Measurements from ENCODE around the gene ZNF813. TPM values are rescaled to one million over a fixed set of nuclear protein-coding genes. Genes with fewer than 3 reads are reported as not detected.
"Not testable (repeated sequence)": the region's sequence is repeated elsewhere in the genome, so short reads cannot be mapped to it uniquely, and the experiment has no call there.

Gene ZNF813
- total RNA-seq, 1 experiment from 2014 or later, result 12.0 TPM

DNA sequence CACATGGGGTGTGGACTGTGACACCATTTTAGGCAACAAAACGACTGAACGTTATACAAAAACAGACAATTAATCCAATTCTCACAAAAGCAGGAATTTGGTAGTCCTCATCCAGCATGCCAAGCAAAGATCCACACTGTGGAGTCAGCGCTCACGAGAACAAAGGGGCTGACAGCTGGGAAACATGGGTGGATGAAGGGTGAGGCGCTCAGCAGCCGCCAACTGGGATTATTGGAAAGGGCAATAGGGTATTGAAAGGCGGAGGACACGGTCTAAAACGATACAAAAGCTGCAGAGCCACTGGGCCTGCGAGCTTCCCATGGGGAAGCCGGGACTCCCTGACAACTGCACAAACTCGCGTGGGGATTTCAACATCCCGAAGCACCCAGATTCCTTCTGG lies 4.7 kb upstream of the ZNF813 start:
- Histone ChIP-seq H3K4me3 (ENCODE audit: insufficient read depth, low read depth, low read length) (peak overlapping the region; percentile 37; the same call in 1 of the 2 replicates), H3K36me3 (replicated peaks; ENCODE audit: control insufficient read depth, insufficient read depth, low read length) (no peaks in the 10 kb centered on the region), H3K27me3 (ENCODE audit: control insufficient read depth, insufficient read depth, low read length) (no peaks in the 10 kb centered on the region)
- DNase-seq, result no peak

- Histone ChIP-seq H3K4me3 (ENCODE audit: insufficient read depth, low read depth, low read length) (peak overlapping the region; percentile 37; the same call in 1 of the 2 replicates), H3K27me3 (ENCODE audit: control insufficient read depth, insufficient read depth, low read length) (no peaks in the 10 kb centered on the region), H3K36me3 (replicated peaks; ENCODE audit: control insufficient read depth, insufficient read depth, low read length) (no peaks in the 10 kb centered on the region)
- peak; percentile 98 for DNase-seq
Measured at GRCh38 chr19:53463263-53463662, 4.3 kb upstream of the ZNF813 start.

DNA sequence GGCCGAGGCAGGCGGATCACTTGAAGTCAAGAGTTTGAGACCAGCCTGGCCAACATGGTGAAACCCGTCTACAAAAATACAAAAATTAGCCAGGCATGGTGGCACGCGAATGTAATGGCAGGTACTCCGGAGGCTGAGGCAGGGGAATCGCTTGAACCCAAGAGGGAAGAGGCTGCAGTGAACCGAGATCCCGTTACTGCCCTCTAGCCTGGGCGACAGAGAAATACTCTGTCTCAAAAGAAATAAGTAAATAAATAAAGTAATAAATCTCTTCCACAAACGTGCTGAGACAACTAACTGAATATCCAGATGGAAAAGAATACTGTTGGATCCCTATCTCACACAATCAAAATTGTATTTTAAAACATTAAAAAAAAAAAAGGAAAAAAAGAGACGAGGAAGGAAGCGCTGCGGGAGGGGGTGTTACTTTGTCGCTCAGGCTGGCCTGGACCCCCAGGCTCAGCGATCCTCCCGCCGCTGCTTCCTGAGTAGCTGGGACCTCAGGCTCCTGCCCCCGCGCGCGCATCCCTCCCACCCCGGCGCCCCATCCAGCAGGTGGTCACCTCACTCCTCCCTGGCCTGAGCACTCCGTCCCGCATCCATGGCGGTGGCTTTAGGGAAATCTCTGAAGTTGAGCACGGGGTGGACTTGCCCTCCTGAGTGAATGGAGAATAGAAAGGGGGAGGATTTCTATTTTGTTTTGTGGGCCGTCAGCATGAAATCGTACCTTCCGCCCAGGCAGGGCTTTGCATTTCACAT lies 628 bp upstream of the ZNF813 start:
- H3K27me3 ChIP-seq (ENCODE audit: control insufficient read depth, insufficient read depth, low read length), result no peaks in the 10 kb centered on the region
- peak; percentile 77 for DNase-seq
- H3K4me3 ChIP-seq (ENCODE audit: insufficient read depth, low read depth, low read length), result peak overlapping the region; percentile 85

DNA sequence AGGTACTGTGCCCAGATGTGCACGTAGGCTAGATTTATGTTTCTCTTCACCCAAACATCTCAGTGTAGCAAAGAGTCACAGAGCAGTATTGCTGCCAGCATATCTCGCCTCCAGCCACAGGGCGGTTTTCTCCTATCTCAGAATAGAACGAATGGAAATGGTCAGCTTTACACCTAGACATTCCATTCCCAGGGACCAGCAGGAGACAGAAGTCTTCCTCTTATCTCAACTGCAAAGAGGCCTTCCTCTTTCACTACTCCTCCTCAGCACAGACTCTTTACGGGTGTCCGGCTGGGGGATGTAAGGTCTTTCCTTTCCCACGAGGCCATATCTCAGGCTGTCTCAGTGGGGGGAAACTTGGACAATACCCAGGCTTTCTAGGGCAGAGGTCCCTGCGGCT lies 1.1 kb downstream of the ZNF813 start:
- not testable (repeated sequence) for H3K36me3 ChIP-seq (replicated peaks; ENCODE audit: control insufficient read depth, insufficient read depth, low read length); H3K27me3 ChIP-seq (ENCODE audit: control insufficient read depth, insufficient read depth, low read length); DNase-seq
- H3K4me3 ChIP-seq (ENCODE audit: insufficient read depth, low read depth, low read length), result peak overlapping the region; percentile 85

More for the DNA sequence above, 628 bp upstream of the ZNF813 start:
- H3K36me3 ChIP-seq (replicated peaks; ENCODE audit: control insufficient read depth, insufficient read depth, low read length), result no peaks in the 10 kb centered on the region

GRCh38 chr19:53471916-53472315 lies 4.4 kb downstream of the ZNF813 start:
- DNase-seq, result no peak
- H3K36me3 ChIP-seq (replicated peaks; ENCODE audit: control insufficient read depth, insufficient read depth, low read length), result no peaks in the 10 kb centered on the region; the same call in 1 of the 2 replicates
- no peak overlapping the region for H3K4me3 ChIP-seq (ENCODE audit: insufficient read depth, low read depth, low read length)
- no peaks in the 10 kb centered on the region for H3K27me3 ChIP-seq (ENCODE audit: control insufficient read depth, insufficient read depth, low read length)

GRCh38 chr19:53474832-53475231 lies 7.3 kb downstream of the ZNF813 start:
- not testable (repeated sequence) for H3K4me3 ChIP-seq (ENCODE audit: insufficient read depth, low read depth, low read length); H3K36me3 ChIP-seq (replicated peaks; ENCODE audit: control insufficient read depth, insufficient read depth, low read length); H3K27me3 ChIP-seq (ENCODE audit: control insufficient read depth, insufficient read depth, low read length)
- peak; percentile 32 for DNase-seq

DNA sequence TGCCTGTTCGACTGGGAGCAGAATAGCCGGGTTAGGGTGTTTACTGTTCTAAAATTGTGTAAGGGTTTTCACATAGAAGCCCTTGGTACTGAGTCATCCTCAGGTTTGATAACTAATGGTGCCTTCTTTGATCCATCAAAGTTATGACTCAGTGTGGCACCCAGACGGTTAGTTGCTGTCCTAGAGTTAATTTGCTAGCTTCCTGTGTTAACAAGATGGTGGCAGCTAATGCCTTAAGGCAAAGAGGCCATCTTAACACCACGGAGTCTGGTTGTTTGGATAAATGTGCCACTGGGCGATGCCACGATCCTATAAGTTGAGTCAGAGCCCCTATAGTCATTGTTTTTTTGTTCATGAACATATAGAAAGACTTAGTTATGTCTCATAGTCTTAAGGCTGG lies 7.9 kb downstream of the ZNF813 start:
- not testable (repeated sequence) for H3K36me3 ChIP-seq (replicated peaks; ENCODE audit: control insufficient read depth, insufficient read depth, low read length); H3K4me3 ChIP-seq (ENCODE audit: insufficient read depth, low read depth, low read length); H3K27me3 ChIP-seq (ENCODE audit: control insufficient read depth, insufficient read depth, low read length); DNase-seq

DNA sequence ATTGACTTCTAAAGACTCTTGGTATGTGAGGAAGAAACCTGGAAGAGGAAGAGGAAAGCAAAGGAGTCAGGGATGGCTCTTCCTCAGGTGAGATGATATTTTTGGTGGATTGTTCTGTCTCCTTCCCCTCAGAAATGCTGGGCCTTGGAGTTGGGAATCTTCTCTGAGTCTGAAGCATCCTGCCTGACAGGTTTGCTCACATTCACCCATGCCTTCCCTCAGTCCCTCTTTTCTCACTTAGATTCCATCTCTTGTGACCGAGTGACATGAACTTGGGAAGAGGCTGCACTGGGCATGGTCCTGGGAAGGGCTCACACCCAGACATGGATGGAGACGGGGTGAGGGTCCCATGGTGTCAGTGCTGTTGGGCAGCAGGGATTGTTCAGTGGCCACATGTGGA lies 16.2 kb downstream of the ZNF813 start:
- H3K27me3 ChIP-seq (ENCODE audit: control insufficient read depth, insufficient read depth, low read length); H3K4me3 ChIP-seq (ENCODE audit: insufficient read depth, low read depth, low read length); DNase-seq: not testable (repeated sequence)
- peaks cover 12% of the 10 kb centered on the region for H3K36me3 ChIP-seq (replicated peaks; ENCODE audit: control insufficient read depth, insufficient read depth, low read length)

DNA sequence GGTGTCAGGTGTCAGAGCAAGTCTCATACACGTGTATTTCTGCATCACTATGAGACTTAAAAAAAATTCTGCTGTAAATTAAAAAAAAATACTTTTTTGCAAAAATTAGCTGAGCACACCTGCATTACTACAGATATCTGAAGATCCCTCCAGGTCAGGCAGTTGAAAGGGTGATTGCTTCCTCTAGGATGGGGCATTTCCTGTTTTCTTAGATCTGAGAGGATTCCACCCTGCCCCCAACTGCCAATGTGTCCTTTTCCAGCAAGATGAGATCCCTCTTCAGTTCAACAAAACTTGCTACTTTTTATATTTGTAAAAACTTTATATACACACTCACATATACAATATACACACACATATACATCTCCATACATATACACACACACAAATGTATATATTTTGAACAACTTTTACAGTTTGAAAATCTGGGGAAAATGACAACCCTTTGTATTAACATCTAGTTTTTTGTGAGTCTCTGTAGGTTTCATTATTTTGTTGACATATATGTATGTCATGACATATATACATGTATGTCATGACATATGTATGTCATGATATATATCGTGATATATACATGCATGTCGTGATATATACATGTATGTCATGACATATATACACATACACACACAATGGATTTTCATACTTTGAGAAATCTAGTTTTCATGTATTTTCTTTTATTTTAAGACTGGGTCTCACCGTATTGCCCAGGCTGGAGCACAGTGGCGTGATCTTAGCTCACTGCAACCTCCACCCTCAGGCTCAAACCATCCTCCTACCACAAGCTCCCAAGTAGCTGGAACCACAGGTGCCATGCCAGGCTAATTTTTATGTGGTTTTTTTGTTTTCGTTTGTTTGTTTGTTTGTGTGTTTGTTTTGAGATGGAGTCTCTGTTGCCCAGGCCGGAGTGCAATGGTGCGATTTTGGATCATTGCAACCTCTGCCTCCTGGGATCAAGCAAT lies 17.8 kb downstream of the ZNF813 start:
- DNase-seq, result no peak
- Histone ChIP-seq H3K36me3 (replicated peaks; ENCODE audit: control insufficient read depth, insufficient read depth, low read length) (peaks cover 9% of the 10 kb centered on the region), H3K4me3 (ENCODE audit: insufficient read depth, low read depth, low read length) (no peak overlapping the region), H3K27me3 (ENCODE audit: control insufficient read depth, insufficient read depth, low read length) (no peaks in the 10 kb centered on the region)

DNA sequence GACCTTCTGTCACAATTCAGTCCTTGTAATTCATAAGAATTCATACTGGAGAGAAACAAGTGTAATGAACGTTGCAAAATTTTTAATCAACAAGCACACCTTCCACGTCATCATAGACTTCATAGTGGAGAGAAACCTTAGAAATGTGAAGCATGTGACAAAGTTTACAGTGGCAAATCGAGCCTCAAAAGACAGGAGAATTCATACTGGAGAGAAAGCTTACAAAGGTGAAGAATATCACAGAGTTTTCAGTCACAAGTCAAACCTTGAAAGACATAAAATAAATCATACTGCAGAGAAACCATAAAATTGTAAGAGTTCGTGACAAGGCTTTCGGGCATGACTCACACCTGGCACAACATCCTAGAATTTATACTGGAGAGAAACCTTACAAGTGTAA lies 24.6 kb downstream of the ZNF813 start:
- no peak overlapping the region for H3K4me3 ChIP-seq (ENCODE audit: insufficient read depth, low read depth, low read length)

DNA sequence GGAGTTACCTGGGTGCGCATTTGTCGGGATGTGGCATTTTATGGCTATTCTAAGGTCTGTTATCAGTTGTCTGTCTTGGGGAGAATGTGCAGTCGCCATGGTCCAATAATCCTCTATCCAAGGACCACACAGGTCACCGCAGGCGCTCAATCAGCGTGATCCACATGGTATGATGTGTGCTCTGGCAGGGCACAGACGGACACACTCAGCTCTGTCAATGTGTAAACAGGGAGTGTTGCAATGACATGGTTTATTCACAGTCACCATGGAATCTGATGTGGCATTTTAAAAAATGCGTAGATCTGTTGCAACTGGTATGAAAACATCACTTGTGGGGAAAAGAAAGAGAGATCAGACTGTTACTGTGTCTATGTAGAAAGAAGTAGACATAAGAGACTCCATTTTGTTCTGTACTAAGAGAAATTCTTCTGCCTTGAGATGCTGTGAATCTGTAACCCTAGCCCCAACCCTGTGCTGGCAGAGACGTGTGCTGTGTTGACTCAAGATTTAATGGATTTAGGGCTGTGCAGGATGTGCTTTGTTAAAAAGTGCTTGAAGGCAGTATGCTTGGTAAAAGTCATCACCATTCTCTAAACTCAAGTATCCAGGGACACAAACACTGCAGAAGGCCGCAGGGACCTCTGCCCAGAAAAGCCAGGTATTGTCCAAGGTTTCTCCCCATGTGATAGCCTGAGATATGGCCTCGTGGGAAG lies 29.9 kb downstream of the ZNF813 start:
- H3K36me3 ChIP-seq (replicated peaks; ENCODE audit: control insufficient read depth, insufficient read depth, low read length); H3K27me3 ChIP-seq (ENCODE audit: control insufficient read depth, insufficient read depth, low read length); H3K4me3 ChIP-seq (ENCODE audit: insufficient read depth, low read depth, low read length); DNase-seq: not testable (repeated sequence)

More for the DNA sequence above, 24.6 kb downstream of the ZNF813 start:
- peaks cover 16% of the 10 kb centered on the region for H3K36me3 ChIP-seq (replicated peaks; ENCODE audit: control insufficient read depth, insufficient read depth, low read length)
- DNase-seq, result no peak
- H3K27me3 ChIP-seq (ENCODE audit: control insufficient read depth, insufficient read depth, low read length), result no peaks in the 10 kb centered on the region

- H3K4me3 ChIP-seq (ENCODE audit: insufficient read depth, low read depth, low read length); DNase-seq; H3K36me3 ChIP-seq (replicated peaks; ENCODE audit: control insufficient read depth, insufficient read depth, low read length); H3K27me3 ChIP-seq (ENCODE audit: control insufficient read depth, insufficient read depth, low read length): not testable (repeated sequence)
Measured at GRCh38 chr19:53498024-53498395, 30.5 kb downstream of the ZNF813 start.

GRCh38 chr19:53503151-53503550 lies 35.6 kb downstream of the ZNF813 start:
- not testable (repeated sequence) for DNase-seq; H3K4me3 ChIP-seq (ENCODE audit: insufficient read depth, low read depth, low read length); H3K27me3 ChIP-seq (ENCODE audit: control insufficient read depth, insufficient read depth, low read length); H3K36me3 ChIP-seq (replicated peaks; ENCODE audit: control insufficient read depth, insufficient read depth, low read length)

- not testable (repeated sequence) for H3K36me3 ChIP-seq (replicated peaks; ENCODE audit: control insufficient read depth, insufficient read depth, low read length); DNase-seq; H3K27me3 ChIP-seq (ENCODE audit: control insufficient read depth, insufficient read depth, low read length)
- H3K4me3 ChIP-seq (ENCODE audit: insufficient read depth, low read depth, low read length), result peak overlapping the region; percentile 19; the same call in 1 of the 2 replicates
Measured at GRCh38 chr19:53503671-53504364, 36.3 kb downstream of the ZNF813 start.
